ENCODE data around the gene RRP15. TPM values are rescaled to one million over a fixed set of nuclear protein-coding genes. Genes with fewer than 3 reads are reported as not detected.

The RRP15 gene
- total and polyA plus RNA-seq, 9 donors = 10.7 to 20.7 (median 17.9) TPM

GRCh38 chr1:218380125-218380977, 95.3 kb downstream of the RRP15 start:
- H3K27me3 ChIP-seq (ENCODE audit: control insufficient read depth, insufficient read depth, low read length) = no peaks in the 10 kb centered on the region
- no peak overlapping the region for H3K4me3 ChIP-seq (ENCODE audit: low read length)
- peaks cover 21% of the 10 kb centered on the region for H3K4me1 ChIP-seq (ENCODE audit: control insufficient read depth, insufficient read depth, low read length)
- H3K36me3 ChIP-seq (ENCODE audit: control insufficient read depth, insufficient read depth, low read length) = peaks cover 7% of the 10 kb centered on the region
- no peaks in the 10 kb centered on the region for H3K9me3 ChIP-seq (replicated peaks; ENCODE audit: control insufficient read depth, low read depth, low read length)
- H3K27ac ChIP-seq (ENCODE audit: low read length) = peak overlapping the region; percentile 48
- DNase-seq = peak; percentile 81
- 63% methylated on average over 6 of the region's 7 CpGs for WGBS (ENCODE audit: insufficient coverage)

GRCh38 chr1:218382261-218382660, 97.2 kb downstream of the RRP15 start:
- no peaks in the 10 kb centered on the region for H3K9me3 ChIP-seq (replicated peaks; ENCODE audit: control insufficient read depth, low read depth, low read length)
- WGBS (ENCODE audit: insufficient coverage) = no CpG with 5 or more reads among the region's 4 CpGs
- H3K27ac ChIP-seq (ENCODE audit: low read length) = no peak overlapping the region
- DNase-seq = no peak
- no peaks in the 10 kb centered on the region for H3K27me3 ChIP-seq (ENCODE audit: control insufficient read depth, insufficient read depth, low read length)
- H3K4me3 ChIP-seq (ENCODE audit: low read length) = no peak overlapping the region
- H3K36me3 ChIP-seq (ENCODE audit: control insufficient read depth, insufficient read depth, low read length) = peaks cover 8% of the 10 kb centered on the region
- peaks cover 23% of the 10 kb centered on the region for H3K4me1 ChIP-seq (ENCODE audit: control insufficient read depth, insufficient read depth, low read length)

GRCh38 chr1:218383051-218383450, 98.0 kb downstream of the RRP15 start:
- Histone ChIP-seq H3K36me3 (ENCODE audit: control insufficient read depth, insufficient read depth, low read length) (peaks cover 10% of the 10 kb centered on the region), H3K4me1 (ENCODE audit: control insufficient read depth, insufficient read depth, low read length) (peaks cover 23% of the 10 kb centered on the region), H3K9me3 (replicated peaks; ENCODE audit: control insufficient read depth, low read depth, low read length) (no peaks in the 10 kb centered on the region), H3K27me3 (ENCODE audit: control insufficient read depth, insufficient read depth, low read length) (no peaks in the 10 kb centered on the region), H3K4me3 (ENCODE audit: low read length) (no peak overlapping the region), H3K27ac (ENCODE audit: low read length) (no peak overlapping the region)
- whole genome bisulfite sequencing (ENCODE audit: insufficient coverage) = 67% methylated on average over 1 of the region's 2 CpGs
- no peak for DNase-seq

- H3K27me3 ChIP-seq (ENCODE audit: control insufficient read depth, insufficient read depth, low read length) = no peaks in the 10 kb centered on the region
- no peaks in the 10 kb centered on the region for H3K9me3 ChIP-seq (replicated peaks; ENCODE audit: control insufficient read depth, low read depth, low read length)
- peaks cover 9% of the 10 kb centered on the region for H3K36me3 ChIP-seq (ENCODE audit: control insufficient read depth, insufficient read depth, low read length)
- no peak overlapping the region for H3K27ac ChIP-seq (ENCODE audit: low read length)
- DNase-seq = no peak
- no CpG with 5 or more reads among the region's 8 CpGs for WGBS (ENCODE audit: insufficient coverage)
- no peak overlapping the region for H3K4me3 ChIP-seq (ENCODE audit: low read length)
- H3K4me1 ChIP-seq (ENCODE audit: control insufficient read depth, insufficient read depth, low read length) = peaks cover 23% of the 10 kb centered on the region
These were observed 98.6 kb downstream of the RRP15 start for GRCh38 chr1:218383681-218384080.

- no peaks in the 10 kb centered on the region for H3K27me3 ChIP-seq (ENCODE audit: control insufficient read depth, insufficient read depth, low read length)
- peaks cover 7% of the 10 kb centered on the region for H3K36me3 ChIP-seq (ENCODE audit: control insufficient read depth, insufficient read depth, low read length)
- H3K9me3 ChIP-seq (replicated peaks; ENCODE audit: control insufficient read depth, low read depth, low read length) = no peaks in the 10 kb centered on the region
- peaks cover 23% of the 10 kb centered on the region for H3K4me1 ChIP-seq (ENCODE audit: control insufficient read depth, insufficient read depth, low read length)
- peak overlapping the region; percentile 73 for H3K27ac ChIP-seq (ENCODE audit: low read length)
- no peak overlapping the region for H3K4me3 ChIP-seq (ENCODE audit: low read length)
- DNase-seq = peak; percentile 50
- 86% methylated on average over 3 of the region's 6 CpGs for WGBS (ENCODE audit: insufficient coverage)
These were observed 99.5 kb downstream of the RRP15 start for GRCh38 chr1:218384581-218384993.

Other genes starting within 250 kb of the RRP15 start
- gene TGFB2, start 60.0 kb downstream of the RRP15 start, total RNA-seq = 37.2 TPM
- 10 to 100 TPM; 37.2 to 69.2 (median 51.3) TPM for gene TGFB2, start 60.0 kb downstream of the RRP15 start, polyA plus RNA-seq (ENCODE audit: insufficient read depth in 1 of 8, insufficient read length in 8 of 8, low replicate concordance in 1 of 8)

Data from muscle of leg (tissue), 11 donors.